Loucy (cell line): ENCODE results near the gene RORB.

ENCODE experiments used
- H2AFZ ChIP-seq: fragments of 200-600 bp; sonication (generic); 2 replicates; pipeline ENCODE4 v1.6.0; 2016; ENCODE audit warnings: antibody characterized with exemption, mild to moderate bottlenecking, low read length, moderate library complexity
- H3F3A ChIP-seq: fragments of 200-600 bp; 2 replicates; pipeline ENCODE4 v1.6.0; 2016; ENCODE audit warnings: antibody characterized with exemption, low read depth, mild to moderate bottlenecking
- H3K27me3 ChIP-seq: fragments of 200-600 bp; sonication (generic); 2 replicates; pipeline ENCODE4 v1.6.1; 2014; ENCODE audit warnings: low read length, mild to moderate bottlenecking; ENCODE audit not compliant: insufficient read depth, poor library complexity, severe bottlenecking
- H3K36me3 ChIP-seq: fragments of 200-600 bp; sonication (generic); 2 replicates; pipeline ENCODE4 v1.6.1; 2016; ENCODE audit warnings: low read length; ENCODE audit not compliant: insufficient read depth
- H3K4me1 ChIP-seq: fragments of 200-600 bp; sonication (generic); 2 replicates; pipeline ENCODE4 v1.5.1; 2014; ENCODE audit warnings: low read length, mild to moderate bottlenecking; ENCODE audit not compliant: insufficient read depth, poor library complexity, severe bottlenecking
- H3K4me2 ChIP-seq: fragments of 200-600 bp; sonication (generic); 2 replicates; pipeline ENCODE4 v1.6.0; 2014; ENCODE audit warnings: antibody characterized with exemption, low read length, low read depth, mild to moderate bottlenecking; ENCODE audit not compliant: poor library complexity, severe bottlenecking
- H3K4me3 ChIP-seq: fragments of 200-600 bp; sonication (generic); 2 replicates; pipeline ENCODE4 v1.5.1; 2014; ENCODE audit warnings: low read length, mild to moderate bottlenecking, mixed read lengths; ENCODE audit not compliant: poor library complexity, severe bottlenecking
- H3K79me2 ChIP-seq: fragments of 200-600 bp; sonication (generic); 2 replicates; pipeline ENCODE4 v1.6.1; 2014; ENCODE audit warnings: low read length; ENCODE audit not compliant: insufficient read depth
- H3K9ac ChIP-seq: fragments of 200-600 bp; sonication (generic); 2 replicates; pipeline ENCODE4 v1.6.0; 2014; ENCODE audit warnings: mild to moderate bottlenecking, low read depth, low read length, moderate library complexity; ENCODE audit not compliant: poor library complexity, severe bottlenecking
- H3K9me2 ChIP-seq: fragments of 200-600 bp; sonication (generic); replicated peaks from 2 replicates; pipeline ENCODE4 v1.6.1; 2016; ENCODE audit warnings: low read depth, low read length, mixed read lengths
- H3K9me3 ChIP-seq: fragments of 200-600 bp; sonication (generic); 2 replicates; pipeline ENCODE4 v1.6.1; 2014; ENCODE audit warnings: mild to moderate bottlenecking, antibody characterized with exemption, low read length, low read depth; ENCODE audit not compliant: insufficient read depth
- H4K20me1 ChIP-seq: fragments of 200-600 bp; sonication (generic); 2 replicates; pipeline ENCODE4 v1.6.0; 2014; ENCODE audit warnings: antibody characterized with exemption, low read length, mild to moderate bottlenecking; ENCODE audit not compliant: insufficient read depth, poor library complexity, severe bottlenecking
- EZH2phosphoT487 ChIP-seq: fragments of 200-600 bp; IDR thresholded peaks from 2 replicates; pipeline ENCODE4 v1.6.1; 2018; ENCODE audit warnings: antibody characterized with exemption, mild to moderate bottlenecking, moderate library complexity, borderline replicate concordance
- TF ChIP-seq, protein P1 (sequence below): fragments of 200-600 bp; sonication (generic); conservative IDR thresholded peaks from 2 replicates; pipeline ENCODE4 v1.5.1; 2014; ENCODE audit warnings: mild to moderate bottlenecking, antibody characterized with exemption, low read length

Gene RORB

GRCh38 chr9:74556685-74557084 lies 59.5 kb downstream of the RORB start:
- no peaks in the 10 kb centered on the region for H3K9me3 ChIP-seq
- no peak overlapping the region for H3K4me2 ChIP-seq
- H3K9me2 ChIP-seq = no peaks in the 10 kb centered on the region
- no peak overlapping the region for H2AFZ ChIP-seq
- no peak overlapping the region for H3K4me3 ChIP-seq
- TF ChIP-seq EZH2phosphoT487 = no peak
- TF ChIP-seq, protein P1, sequence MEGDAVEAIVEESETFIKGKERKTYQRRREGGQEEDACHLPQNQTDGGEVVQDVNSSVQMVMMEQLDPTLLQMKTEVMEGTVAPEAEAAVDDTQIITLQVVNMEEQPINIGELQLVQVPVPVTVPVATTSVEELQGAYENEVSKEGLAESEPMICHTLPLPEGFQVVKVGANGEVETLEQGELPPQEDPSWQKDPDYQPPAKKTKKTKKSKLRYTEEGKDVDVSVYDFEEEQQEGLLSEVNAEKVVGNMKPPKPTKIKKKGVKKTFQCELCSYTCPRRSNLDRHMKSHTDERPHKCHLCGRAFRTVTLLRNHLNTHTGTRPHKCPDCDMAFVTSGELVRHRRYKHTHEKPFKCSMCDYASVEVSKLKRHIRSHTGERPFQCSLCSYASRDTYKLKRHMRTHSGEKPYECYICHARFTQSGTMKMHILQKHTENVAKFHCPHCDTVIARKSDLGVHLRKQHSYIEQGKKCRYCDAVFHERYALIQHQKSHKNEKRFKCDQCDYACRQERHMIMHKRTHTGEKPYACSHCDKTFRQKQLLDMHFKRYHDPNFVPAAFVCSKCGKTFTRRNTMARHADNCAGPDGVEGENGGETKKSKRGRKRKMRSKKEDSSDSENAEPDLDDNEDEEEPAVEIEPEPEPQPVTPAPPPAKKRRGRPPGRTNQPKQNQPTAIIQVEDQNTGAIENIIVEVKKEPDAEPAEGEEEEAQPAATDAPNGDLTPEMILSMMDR = no peak
- no peaks in the 10 kb centered on the region for H3K27me3 ChIP-seq
- H3K9ac ChIP-seq = no peak overlapping the region
- H3K4me1 ChIP-seq = no peaks in the 10 kb centered on the region
- H4K20me1 ChIP-seq = no peaks in the 10 kb centered on the region
- no peaks in the 10 kb centered on the region for H3K79me2 ChIP-seq
- no peaks in the 10 kb centered on the region for H3F3A ChIP-seq
- no peaks in the 10 kb centered on the region for H3K36me3 ChIP-seq

DNA sequence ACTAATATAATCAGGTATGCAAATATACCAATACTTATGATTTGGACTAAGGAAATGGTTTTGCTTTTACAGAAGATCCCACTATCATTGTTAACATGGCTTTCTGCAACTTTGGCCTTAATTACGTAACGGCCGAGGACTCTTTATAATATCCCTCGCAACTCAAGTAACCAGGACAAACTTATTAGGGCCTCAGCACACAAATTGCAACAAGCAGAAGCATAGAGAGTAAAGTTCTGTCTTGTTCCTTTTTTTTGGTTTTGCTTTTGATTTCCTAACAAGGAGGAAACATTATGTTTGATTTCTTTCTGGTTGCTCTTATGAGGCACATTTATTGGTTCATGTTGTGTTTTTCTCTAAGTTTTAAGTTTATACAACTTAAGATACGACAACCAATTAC lies 60.4 kb downstream of the RORB start:
- Histone ChIP-seq H4K20me1 (no peaks in the 10 kb centered on the region), H3K9me3 (no peaks in the 10 kb centered on the region), H3K79me2 (no peaks in the 10 kb centered on the region), H2AFZ (no peak overlapping the region), H3K36me3 (no peaks in the 10 kb centered on the region), H3F3A (no peaks in the 10 kb centered on the region), H3K9ac (no peak overlapping the region), H3K9me2 (no peaks in the 10 kb centered on the region), H3K4me2 (no peak overlapping the region), H3K27me3 (no peaks in the 10 kb centered on the region), H3K4me1 (no peaks in the 10 kb centered on the region), H3K4me3 (no peak overlapping the region)
- no peak for TF ChIP-seq EZH2phosphoT487
- TF ChIP-seq, protein P1 = no peak

DNA sequence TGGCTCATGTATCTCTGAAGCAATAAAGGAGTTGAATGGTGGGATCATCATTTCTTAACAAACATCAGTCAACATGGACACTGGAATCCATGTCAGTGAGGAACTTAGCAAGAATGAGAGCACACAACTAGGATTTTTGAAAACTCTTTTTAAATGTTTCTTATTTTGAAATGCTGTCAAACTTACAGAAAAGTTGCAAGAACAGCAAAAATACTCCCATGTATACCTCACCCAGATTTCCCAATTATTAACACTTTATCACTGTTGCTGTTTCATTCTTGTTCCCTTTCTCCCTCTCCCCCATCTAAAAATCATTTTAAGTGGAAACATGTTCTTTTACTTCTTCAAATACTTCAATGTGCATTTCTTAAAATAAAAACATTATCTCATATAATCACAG lies 65.5 kb downstream of the RORB start:
- no peaks in the 10 kb centered on the region for H3K36me3 ChIP-seq
- H3K9me3 ChIP-seq = no peaks in the 10 kb centered on the region
- no peak overlapping the region for H3K4me2 ChIP-seq
- H3K4me3 ChIP-seq = no peak overlapping the region
- H3K79me2 ChIP-seq = no peaks in the 10 kb centered on the region
- no peaks in the 10 kb centered on the region for H3K4me1 ChIP-seq
- no peak overlapping the region for H2AFZ ChIP-seq
- H3K9me2 ChIP-seq = no peaks in the 10 kb centered on the region
- H3K27me3 ChIP-seq = no peaks in the 10 kb centered on the region
- no peak overlapping the region for H3K9ac ChIP-seq
- TF ChIP-seq, protein P1 = no peak
- no peak for TF ChIP-seq EZH2phosphoT487
- H3F3A ChIP-seq = no peaks in the 10 kb centered on the region
- no peaks in the 10 kb centered on the region for H4K20me1 ChIP-seq
